HCT116 (cell line): ENCODE data around the gene IFNGR2.

Experiments used
- CTCF ChIP-seq, 3 experiments: fragments of 200-600 bp in 1 of 3; sonication (generic) in 1 of 3; IDR thresholded peaks in 2 of 3; conservative IDR thresholded peaks in 1 of 3; 2 replicates each; pipeline ENCODE4 v1.5.1; 2012 to 2017; ENCODE audit warnings: low read depth in 2 of 3, low read length in 2 of 3, antibody characterized with exemption in 1 of 3, borderline replicate concordance in 1 of 3, control low read depth in 1 of 3, mild to moderate bottlenecking in 1 of 3, mixed read lengths in 1 of 3, mixed run types in 1 of 3, moderate library complexity in 1 of 3; ENCODE audit not compliant: insufficient read depth in 1 of 3
- EZH2 ChIP-seq: fragments of 200-600 bp; sonication (generic); IDR thresholded peaks from 2 replicates; pipeline ENCODE4 v1.6.1; 2017; ENCODE audit warnings: antibody characterized with exemption, mixed run types
- EZH2phosphoT487 ChIP-seq: fragments of 200-600 bp; IDR thresholded peaks from 2 replicates; pipeline ENCODE4 v1.6.1; 2018; ENCODE audit warnings: antibody characterized with exemption, borderline replicate concordance
- FOSL1 ChIP-seq: IDR thresholded peaks from 2 replicates; pipeline ENCODE4 v1.6.1; 2012; ENCODE audit warnings: low read depth
- POLR2A ChIP-seq: IDR thresholded peaks from 2 replicates; pipeline ENCODE4 v1.7.0; 2011; ENCODE audit warnings: borderline replicate concordance; ENCODE audit not compliant: insufficient read depth, insufficient read length; ENCODE audit errors: extremely low read depth
- POLR2AphosphoS5 ChIP-seq: IDR thresholded peaks from 2 replicates; pipeline ENCODE4 v1.6.1; 2011; ENCODE audit warnings: mild to moderate bottlenecking, low read depth, low read length, moderate library complexity
- RAD21 ChIP-seq: IDR thresholded peaks from 2 replicates; pipeline ENCODE4 v1.6.1; 2012; ENCODE audit warnings: low read depth, mild to moderate bottlenecking
- REST ChIP-seq: IDR thresholded peaks from 2 replicates; pipeline ENCODE4 v1.6.1; 2012; ENCODE audit warnings: low read depth
- SIN3A ChIP-seq: IDR thresholded peaks from 2 replicates; pipeline ENCODE4 v1.6.1; 2012; ENCODE audit warnings: low read depth
- TCF7L2 ChIP-seq: IDR thresholded peaks from 2 replicates; pipeline ENCODE4 v1.7.0; 2011; ENCODE audit warnings: borderline replicate concordance, inconsistent platforms; ENCODE audit not compliant: insufficient read depth, insufficient read length; ENCODE audit errors: extremely low read depth
- YY1 ChIP-seq: IDR thresholded peaks from 2 replicates; pipeline ENCODE4 v1.6.1; 2011; ENCODE audit warnings: low read length, low read depth, moderate library complexity, mild to moderate bottlenecking; ENCODE audit not compliant: insufficient replicate concordance; ENCODE audit errors: extremely low read depth

DNA sequence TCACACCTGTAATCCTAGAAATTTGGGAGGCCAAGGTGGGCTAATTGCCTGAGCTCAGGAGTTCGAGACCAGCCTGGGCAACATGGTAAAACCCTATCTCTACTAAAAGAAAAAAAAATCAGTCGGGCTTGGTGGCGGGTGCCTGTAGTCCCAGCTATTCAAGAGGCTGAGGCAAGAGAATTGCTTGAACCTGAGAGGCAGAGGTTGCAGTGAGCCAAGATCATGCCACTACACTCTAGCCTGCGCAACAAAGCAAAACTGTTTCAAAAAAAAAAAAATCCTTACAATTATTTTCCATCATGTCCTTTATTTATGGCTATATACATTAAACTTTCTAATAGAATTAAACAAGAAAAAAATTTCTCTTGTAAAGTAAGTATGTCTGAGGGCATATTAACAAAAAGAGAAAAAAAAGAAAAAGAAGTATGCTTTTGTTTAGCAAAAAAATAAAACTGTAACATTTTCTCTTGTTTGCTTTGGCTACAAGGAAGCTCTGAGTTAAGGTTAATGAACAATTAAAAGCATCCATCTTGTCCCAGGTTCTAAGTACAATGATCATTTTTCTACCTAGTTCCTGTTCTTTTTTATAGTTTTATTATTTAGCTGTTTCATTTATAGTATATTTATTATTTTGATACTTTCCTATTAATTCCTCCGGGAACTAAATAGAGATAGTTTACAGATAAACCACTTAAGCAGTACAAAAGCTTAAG is 58.5 kb downstream of the IFNGR2 start:
- TF ChIP-seq FOSL1 (no peak), EZH2phosphoT487 (no peak), POLR2A (no peak), CTCF (IDR thresholded peaks at IDR 0.05 in 2 of 3, conservative IDR thresholded peaks at IDR 0.05 in 1 of 3; ENCODE audit: borderline replicate concordance in 1 of 3, insufficient read depth in 1 of 3, low read depth in 2 of 3, low read length in 2 of 3) (no peak), TCF7L2 (no peak), RAD21 (no peak), POLR2AphosphoS5 (no peak), YY1 (no peak), REST (no peak), SIN3A (no peak), EZH2 (no peak)
